GM23248 (cell line): ENCODE measurements around the gene EP400.

Source experiments
- EZH2 ChIP-seq: fragments of 200-600 bp; sonication (generic); IDR thresholded peaks from 2 replicates; pipeline ENCODE4 v1.6.1; 2018; ENCODE audit warnings: antibody characterized with exemption, mild to moderate bottlenecking; ENCODE audit not compliant: insufficient read depth, poor library complexity, severe bottlenecking
- EZH2phosphoT487 ChIP-seq: fragments of 200-600 bp; sonication (generic); IDR thresholded peaks from 2 replicates; pipeline ENCODE4 v1.6.1; 2018; ENCODE audit warnings: antibody characterized with exemption, moderate library complexity, mild to moderate bottlenecking, low read depth; ENCODE audit not compliant: insufficient read depth

DNA sequence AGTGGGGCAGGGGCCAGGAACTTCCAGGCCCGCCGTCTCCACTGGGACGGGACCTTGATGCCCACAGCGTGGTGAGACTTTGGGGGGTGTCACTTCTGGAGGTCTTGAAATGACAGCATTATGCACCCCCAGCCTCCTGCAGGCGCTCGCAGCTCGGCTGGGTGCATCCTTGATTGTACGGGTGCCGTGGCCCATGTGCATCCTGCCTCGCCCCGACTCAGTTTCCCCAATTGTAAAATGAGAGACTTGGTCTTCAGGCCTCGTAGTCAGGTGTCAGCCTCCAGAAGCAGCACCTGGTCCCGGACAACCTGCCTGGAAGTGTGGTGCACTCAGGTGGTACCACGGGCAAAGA is 29.6 kb upstream of the EP400 start:
- TF ChIP-seq EZH2 = no peak
- no peak for TF ChIP-seq EZH2phosphoT487
